HG03095 (cell line): ENCODE data around the gene OBSL1.

Experiments
- ATAC-seq: cut with Tn5 transposase; IDR thresholded peaks from one replicate; pipeline ENCODE4 v1.9.1; 2021; ENCODE audit warnings: moderate library complexity; ENCODE audit not compliant: unreplicated experiment

Gene OBSL1

GRCh38 chr2:219567791-219568361 is 3.5 kb downstream of the OBSL1 start:
- no peak for ATAC-seq

DNA sequence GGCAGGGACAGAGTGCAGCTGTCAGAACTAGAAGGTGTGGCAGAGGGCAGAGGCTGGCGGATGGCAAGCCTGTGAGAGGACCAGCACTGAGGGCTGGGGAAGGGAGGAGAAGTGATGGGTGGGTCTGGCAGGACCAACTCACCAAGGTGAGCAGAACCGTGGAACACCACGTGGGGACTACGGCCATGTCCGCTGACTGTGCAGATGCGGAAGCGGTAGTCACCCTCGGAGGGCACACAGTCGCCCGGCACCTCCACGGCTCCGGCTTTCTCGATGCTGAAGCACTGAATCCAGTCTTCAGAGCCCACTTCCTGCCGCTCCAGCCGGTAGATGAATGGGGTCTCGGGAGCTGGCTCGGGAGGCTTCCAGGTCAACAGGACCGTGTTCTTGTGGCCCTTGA is 4.2 kb downstream of the OBSL1 start:
- no peak for ATAC-seq

DNA sequence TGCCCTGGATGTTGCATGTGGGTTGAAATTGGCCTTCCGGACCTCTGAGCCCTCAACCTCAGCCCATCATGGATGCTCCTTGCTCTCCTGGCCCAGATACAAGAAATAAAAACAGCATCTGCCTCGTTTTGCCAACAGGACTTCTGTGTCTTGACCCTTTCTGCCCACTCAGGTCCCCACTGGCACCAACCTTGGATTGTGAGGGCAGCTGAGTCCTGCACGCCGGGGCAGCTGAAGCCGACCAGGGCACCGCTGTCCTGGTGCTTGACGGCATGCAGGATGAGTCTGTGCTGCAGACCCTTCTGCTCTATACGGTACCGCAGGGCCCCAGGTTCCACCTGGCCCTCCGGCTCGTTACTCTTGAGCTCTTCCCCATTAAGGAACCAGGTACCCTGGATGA is 4.7 kb downstream of the OBSL1 start:
- ATAC-seq = no peak

DNA sequence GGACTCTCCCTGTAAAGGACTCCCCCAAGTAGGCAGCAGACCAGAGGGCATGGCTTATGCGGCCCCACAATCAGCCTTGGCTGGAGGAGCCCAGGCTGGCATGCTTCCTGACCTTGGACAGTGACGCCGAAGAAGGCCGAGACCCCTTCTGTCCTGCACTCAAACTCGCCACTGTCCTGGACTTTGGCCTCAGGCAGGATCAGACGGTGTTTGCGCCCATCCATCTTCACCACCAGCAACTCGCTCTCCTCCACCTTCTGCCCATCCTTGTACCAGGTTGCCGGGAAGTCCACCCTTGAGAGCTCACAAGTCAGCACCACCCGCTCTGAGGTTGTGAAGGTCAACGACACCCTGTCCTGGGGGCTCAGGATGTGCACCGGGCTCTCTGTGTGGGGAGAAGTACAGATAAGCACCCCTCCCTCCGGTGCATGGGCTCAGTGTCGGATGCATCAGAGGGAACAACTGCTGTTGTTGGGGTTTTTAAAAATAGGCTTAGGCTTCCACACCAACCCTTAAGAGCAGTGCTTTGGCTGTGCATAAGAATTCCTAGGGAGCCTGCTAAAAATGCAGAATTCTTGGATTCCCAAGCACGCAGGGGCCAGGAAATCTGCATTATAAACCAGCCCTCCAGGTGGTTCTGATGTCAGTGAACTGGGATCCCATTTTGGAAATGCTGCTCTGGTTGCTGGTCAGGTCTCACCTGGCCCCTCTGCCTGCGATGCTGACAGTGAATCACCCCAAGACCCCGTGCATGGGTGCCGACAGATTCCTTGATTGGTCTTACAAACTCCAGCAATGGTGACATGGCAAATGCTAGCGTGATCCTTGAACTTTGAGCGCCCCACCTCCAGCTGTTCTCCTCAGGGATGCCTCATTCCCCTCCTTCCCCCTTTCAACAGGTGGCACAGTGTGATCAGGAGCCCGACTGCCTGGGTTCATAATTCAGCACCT is 5.9 kb downstream of the OBSL1 start:
- no peak for ATAC-seq

GRCh38 chr2:219563271-219563928 is 7.9 kb downstream of the OBSL1 start:
- no peak for ATAC-seq

DNA sequence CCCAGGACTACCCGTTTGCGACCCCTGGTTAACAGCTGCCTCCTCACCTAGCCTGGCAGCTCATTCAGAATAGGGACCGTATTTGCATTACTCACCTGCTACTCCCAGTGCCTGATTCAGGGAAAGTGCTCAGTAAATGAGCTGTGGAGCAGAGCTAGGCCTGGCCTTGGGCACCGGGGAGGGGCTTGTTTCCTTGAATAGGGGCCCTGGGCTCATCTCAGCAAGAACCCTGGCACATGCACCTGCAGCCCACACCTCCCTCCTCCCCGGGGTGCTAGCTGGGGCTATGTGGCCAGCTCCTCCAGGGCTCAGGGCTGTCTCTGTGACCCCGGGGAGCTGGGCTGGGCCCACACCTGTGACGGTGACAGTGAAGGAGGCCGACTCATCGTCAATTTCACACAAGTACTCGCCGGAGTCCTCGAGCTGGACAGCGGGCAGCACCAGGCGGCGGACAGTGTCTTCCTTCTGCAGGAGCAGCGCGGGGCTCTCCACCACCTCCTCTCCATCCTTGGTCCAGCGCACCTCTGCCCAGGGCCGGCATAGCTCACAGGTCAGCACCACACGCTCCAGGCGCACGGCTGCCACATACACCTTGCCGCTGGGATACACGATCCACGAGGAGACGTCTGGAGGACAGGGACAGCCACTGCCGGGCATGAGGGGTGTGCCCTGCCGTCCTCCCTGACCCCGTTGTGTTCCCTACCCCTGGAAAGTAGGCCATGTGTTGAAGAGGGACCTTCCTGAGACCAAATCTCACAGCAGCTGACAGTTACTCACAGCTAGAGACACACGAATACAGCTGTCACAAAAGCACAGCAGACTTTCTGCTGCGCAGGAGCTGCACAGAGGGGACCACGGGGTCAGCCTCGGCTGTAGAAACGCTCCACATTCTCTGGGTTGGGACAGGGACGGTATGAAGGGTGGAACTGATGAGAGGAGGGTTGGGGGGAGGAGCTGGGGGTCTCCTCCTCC is 9.0 kb downstream of the OBSL1 start:
- ATAC-seq = no peak

DNA sequence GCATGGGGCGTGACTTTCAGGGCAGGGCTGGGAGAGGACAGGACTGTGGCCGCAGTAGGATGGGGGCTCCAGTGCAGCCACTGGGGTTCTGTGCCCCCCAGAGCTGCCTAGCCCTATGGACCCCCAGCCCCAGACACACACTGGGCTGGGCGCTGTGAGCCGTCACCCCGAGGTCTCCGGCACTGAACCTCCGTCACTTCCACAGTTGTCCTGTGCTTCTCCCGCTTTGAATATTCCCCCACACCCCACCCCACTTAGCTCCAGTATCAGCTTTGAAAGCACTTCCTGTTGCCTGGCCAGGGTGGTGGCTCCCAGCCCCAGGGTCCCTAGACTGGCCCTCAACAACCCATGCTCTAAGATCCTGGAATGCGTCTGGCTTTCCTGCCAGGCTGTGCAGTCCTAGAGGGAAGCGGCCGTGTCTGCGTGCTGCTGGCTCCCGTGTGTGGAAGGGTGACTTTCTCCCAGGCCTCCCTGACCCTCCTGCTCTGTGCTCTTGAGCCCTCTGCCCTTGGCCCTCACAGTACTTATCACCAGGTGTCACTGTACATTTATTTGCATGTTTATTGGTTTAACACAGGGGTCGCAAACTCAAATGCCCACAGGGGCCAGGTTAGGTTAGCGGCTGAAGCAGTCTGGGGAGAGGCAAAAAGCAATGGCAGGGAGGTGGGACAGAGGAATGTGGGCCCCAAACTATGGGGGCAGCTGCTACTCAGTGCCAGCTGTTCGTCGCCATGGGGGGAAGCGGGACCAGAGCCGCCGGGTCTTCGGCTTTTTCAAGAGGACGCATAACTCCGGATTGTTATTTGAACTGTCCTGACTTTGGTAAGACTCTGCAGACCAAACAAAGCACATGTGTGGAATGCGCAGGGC is 9.9 kb downstream of the OBSL1 start:
- no peak for ATAC-seq

- no peak for ATAC-seq
Observed at GRCh38 chr2:219560893-219561178, 10.5 kb downstream of the OBSL1 start.

DNA sequence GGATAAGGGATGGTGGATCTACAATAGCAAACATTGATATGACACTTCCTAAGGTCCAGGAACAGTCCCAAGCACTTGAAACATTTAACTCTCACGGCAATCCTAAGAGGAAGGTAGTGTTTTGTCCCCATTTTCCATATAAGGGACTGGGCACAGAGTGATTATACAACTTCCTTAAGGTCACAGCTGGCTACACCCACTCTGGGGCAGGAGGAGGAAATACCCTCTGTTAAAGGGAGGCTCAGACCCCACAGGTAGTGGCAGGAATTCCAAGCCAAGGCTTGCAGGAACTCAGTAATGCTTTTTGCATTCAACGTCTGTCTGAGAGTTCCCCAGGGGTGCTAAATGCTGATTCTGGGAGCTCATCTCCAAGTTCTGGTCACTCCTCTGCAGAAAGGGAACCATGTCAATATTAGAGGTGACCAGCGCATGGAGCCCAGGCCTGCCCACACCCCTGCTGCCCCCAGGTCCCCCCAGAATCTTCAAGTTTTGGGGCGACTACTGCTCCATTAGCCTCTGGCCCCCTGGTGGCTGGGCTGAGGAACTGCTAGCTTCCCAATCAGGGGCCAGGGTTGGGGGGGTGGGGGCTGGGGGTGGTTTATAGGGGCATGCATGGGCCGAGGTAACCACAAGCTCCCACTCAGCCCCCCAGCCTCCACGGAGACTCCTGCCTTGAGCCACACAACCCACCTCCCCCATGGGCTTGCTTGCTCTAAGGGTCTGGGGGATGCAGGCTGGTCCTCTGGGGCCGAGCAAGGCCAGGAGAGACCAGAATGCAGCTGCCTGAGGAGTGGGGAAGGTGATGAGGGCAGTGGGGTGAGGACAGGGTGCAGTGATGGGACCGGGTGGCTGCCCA is 11.1 kb downstream of the OBSL1 start:
- no peak for ATAC-seq

GRCh38 chr2:219559156-219559915 is 12.0 kb downstream of the OBSL1 start:
- ATAC-seq = no peak

GRCh38 chr2:219557791-219558785 is 13.3 kb downstream of the OBSL1 start:
- ATAC-seq = no peak

DNA sequence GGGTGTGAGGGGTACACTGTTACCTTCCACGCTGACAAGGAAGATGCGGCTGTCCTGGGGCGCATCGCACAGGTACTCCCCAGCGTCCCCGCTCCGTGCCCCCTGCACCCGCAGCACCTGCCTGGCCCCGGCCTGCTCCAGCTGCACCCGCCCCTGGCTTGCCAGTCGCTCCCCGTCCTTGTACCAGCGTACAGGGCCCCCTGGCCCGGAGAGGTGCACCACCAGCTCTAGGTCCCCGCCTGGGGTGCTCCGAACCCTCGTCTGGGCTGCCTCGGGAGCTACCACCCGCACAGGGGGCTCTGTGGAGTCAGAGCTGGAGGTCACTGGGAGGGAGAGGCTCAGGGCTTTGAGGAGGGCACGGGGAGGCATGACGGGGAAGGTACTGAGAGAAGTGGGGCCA is 14.0 kb downstream of the OBSL1 start:
- ATAC-seq = no peak

DNA sequence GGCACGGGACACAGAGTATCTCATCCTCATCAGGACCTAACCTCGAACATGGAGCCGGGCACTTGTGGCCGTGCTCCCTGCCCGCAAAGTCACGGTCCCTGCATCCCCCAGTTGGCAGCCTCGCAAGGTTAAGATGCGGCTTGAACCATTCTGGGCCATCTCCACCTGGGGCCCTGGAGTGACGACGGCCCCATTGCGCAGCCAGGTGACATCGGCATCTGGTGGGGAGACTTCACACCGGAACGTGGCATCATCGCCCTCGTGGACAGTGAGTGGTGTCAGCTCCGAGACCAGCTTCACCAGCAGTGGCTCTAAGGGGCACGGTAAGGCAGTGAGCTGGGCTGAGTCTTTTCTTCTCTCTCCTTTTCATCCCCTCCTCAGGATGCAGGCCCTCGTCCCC is 14.9 kb downstream of the OBSL1 start:
- no peak for ATAC-seq

DNA sequence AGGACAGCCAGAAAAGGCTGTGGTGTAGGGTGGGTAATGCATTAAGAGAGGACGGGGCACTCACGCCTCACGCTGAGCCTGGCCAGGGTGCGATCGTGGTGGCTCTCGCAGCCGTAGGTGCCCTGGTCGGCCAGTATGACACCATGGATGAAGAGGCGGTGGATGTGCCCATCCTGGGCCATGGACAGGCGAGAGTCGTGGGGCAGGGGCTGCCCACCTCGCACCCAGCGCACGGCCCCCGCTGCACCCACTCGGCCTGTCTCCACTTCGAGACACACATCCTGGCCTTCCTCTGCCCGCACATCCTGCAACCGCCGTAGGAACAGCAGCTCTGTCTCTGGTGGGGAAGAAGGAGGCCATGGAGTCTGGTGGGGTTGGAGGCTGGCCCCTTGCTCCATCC is 15.4 kb downstream of the OBSL1 start:
- no peak for ATAC-seq

GRCh38 chr2:219554350-219554749 is 17.0 kb downstream of the OBSL1 start:
- no peak for ATAC-seq

- no peak for ATAC-seq
Observed at GRCh38 chr2:219553463-219553963, 17.8 kb downstream of the OBSL1 start.

GRCh38 chr2:219553168-219553417 is 18.2 kb downstream of the OBSL1 start:
- ATAC-seq = no peak
